GM19372 (cell line): ENCODE data around the gene ATL3.
"Not testable (repeated sequence)": the region's sequence is repeated elsewhere in the genome, so short reads cannot be mapped to it uniquely, and the experiment has no call there.

ENCODE experiments used
- ATAC-seq: cut with Tn5 transposase; IDR thresholded peaks from one replicate; pipeline ENCODE4 v1.9.1; 2021; ENCODE audit warnings: mild to moderate bottlenecking, low read depth, moderate library complexity; ENCODE audit not compliant: unreplicated experiment

The ATL3 gene

GRCh38 chr11:63598556-63598955 lies 72.6 kb downstream of the ATL3 start:
- no peak for ATAC-seq

- no peak for ATAC-seq
Measured at GRCh38 chr11:63595296-63595695, 75.9 kb downstream of the ATL3 start.

GRCh38 chr11:63592975-63593395 lies 78.2 kb downstream of the ATL3 start:
- no peak for ATAC-seq

GRCh38 chr11:63590024-63590788 lies 81.0 kb downstream of the ATL3 start:
- ATAC-seq = no peak

GRCh38 chr11:63589000-63589399 lies 82.2 kb downstream of the ATL3 start:
- no peak for ATAC-seq

DNA sequence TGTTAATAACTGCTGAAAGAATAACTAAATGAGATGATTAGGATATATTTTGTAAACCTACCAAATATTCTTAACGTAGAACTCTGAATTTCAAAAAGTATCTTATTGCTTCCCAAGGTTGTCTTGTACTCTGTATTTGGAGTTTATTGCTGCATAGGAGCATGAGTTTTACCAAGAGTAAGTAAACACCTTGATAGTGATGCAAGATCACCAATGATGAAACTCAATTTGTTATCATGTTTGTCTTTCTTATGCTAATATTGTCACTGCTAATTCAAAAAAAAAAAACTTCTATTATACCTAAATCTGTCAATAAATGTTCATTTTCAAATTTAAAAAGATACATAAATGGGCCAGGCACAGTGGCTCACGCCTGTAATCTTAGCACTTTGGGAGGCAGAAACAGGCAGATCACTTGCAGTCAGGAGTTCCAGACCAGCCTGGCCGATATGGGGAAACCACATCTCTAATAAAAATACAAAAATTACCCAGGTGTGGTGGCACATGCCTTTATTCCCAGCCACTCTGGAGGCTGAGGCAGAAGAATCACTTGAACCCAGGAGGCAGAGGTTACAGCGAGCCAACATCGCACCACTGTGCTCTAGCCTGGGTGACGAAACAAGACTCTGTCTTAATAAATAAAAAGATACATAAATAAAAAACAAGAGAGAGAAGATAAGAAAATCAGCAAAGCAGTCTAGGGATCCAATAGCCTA lies 84.6 kb downstream of the ATL3 start:
- no peak for ATAC-seq

DNA sequence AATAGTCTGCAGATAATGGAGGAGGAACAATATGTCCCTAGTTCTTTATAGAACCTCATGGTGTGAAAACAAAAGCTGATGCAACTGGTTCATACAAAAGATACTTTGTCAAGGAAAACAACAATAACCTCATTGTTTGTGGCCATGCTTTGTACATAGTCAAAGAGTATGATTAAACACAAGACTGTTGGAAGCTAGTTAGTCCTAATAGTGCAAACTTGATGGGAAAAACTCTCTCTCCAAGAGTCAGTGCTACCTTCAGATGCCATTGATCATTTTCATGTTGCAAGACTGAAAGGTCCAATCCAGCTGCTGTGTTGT lies 87.9 kb downstream of the ATL3 start:
- ATAC-seq = no peak

GRCh38 chr11:63581224-63581623 lies 90.0 kb downstream of the ATL3 start:
- not testable (repeated sequence) for ATAC-seq

GRCh38 chr11:63578882-63579281 lies 92.3 kb downstream of the ATL3 start:
- ATAC-seq = not testable (repeated sequence)

DNA sequence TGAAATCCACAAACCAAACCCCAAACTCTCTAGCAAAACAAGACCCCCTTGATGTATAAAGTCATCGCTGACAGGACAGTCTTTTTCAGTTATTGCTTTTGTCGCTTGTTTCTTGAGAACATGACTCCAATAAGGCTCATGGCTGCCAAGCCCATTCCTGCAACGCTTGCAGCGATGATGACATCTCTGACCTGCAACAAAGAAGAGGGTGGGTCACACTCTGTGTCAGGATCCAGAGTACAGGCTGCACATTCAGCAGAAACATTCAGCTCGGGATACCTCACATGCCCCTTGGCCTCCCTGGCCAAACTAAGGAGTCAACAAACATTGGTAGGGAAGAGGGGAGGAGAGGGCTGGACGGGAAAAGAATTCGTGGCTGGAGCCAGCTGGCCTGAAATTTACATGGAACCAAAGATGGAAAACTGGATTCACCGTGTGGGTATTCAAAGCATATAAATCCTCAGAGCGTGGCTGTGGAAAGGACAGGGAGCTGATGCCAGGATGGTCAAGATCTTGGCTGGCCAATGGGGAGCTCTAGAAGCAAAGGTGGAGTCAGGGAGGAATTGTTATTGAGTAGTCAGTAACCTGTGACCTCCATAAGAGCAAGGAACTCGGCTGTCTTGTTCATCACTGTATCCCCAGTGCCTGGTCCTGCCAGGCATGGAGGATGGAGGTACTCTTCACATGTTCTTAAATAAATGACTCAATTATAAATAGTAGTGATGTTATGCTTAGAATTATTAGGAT lies 96.1 kb downstream of the ATL3 start:
- ATAC-seq = no peak
